Measurements from ENCODE around the gene ROR1. TPM values are rescaled to one million over a fixed set of nuclear protein-coding genes. Genes with fewer than 3 reads are reported as not detected.

ROR1 gene
- polyA plus RNA-seq, 3 donors: 22.6 to 31.2 (median 28.9) TPM

DNA sequence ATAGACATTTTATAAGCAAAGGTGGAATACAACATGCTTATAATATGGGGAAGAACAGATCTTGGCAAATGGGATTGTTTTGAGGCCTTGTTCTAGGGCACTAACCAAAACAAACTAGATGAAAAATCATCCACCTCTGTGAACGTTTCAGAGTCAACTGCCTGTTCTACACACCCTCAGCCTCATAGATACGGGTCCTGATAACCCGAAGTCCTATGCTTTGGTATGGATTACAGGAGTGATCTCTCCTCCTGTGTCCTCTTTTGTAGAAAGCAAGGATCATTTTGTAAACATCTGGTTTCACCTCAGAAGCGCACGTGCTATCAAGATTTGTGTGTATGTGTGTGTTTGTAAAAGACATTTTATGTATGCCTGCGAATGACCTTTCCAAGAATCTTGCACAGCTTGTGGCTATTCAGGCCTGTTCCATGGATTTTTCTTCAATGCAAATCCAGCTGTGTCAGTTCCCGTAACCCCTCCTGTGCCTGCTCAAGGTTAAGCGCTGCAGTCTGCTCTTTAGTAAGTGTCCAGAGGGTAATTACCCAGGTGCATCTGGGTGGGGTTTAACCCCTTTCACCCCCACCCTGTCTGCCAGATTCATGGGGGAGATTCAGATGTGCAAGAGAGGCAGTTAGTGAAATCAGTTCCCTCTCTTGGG lies 132.4 kb downstream of the ROR1 start:
- DNase-seq: no peak

GRCh38 chr1:63907051-63907450 lies 133.2 kb downstream of the ROR1 start:
- DNase-seq: no peak

GRCh38 chr1:63908016-63908415 lies 134.2 kb downstream of the ROR1 start:
- no peak for DNase-seq

DNA sequence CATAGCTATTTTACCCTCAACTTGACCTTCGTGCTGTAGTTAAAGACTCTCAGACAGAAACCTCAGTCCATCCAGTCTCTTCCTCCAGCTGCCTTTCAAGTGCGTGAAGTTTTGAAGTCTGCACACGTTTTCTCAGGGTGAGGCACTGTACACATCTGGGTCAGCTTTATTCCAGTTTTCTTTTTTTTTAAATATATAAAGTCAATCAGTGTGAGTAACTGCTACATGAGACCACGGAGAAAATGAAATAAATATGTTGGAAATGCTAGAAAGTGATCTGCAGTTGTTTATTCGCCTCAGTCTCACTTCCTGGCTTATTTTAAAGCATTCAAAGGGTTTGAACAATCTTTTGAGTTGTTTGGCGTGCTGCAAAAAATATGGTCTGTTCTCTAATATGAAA lies 135.7 kb downstream of the ROR1 start:
- no peak for DNase-seq

GRCh38 chr1:63911049-63911448 lies 137.2 kb downstream of the ROR1 start:
- no peak for DNase-seq

DNA sequence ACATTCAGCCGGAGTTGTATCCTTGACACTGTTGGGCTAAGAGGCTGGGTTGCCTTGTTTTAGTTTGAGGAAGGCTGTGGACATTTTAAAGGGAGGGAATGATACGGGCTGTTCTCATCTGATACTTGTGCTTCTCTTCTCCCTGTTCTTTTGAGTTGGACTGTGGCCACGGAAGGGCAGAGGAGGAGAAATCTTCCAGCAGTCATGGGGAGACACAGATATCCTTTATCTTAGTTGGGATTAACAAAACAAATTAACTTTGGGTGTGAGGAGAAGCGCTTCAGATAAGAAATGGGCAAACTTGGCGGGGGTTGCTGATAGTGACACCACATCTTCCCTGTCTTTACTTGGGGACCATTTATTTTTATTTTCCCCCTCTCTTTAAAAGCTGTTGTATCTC lies 138.8 kb downstream of the ROR1 start:
- DNase-seq: no peak

- DNase-seq: no peak
Measured at GRCh38 chr1:63913533-63913932, 139.7 kb downstream of the ROR1 start.

DNA sequence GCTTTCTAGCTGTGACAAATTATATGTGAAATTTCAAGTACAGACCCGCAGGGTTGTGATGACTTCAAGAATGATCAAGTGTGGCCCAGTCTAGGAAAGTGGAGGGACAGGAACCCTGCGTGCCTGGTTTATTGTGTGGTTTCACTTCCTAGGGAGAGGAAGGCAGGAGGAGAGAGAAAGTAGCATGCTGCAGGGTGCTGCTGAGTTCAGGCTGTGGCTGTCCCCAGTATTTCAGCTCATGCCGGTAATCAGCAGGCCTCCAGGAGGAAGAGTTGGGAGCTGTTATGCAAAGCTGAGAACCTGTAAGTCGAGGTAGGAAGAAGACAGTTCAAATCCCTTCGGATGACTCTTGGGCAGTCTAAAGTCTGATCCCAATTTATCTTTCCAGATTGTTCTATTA lies 140.4 kb downstream of the ROR1 start:
- DNase-seq: no peak

DNA sequence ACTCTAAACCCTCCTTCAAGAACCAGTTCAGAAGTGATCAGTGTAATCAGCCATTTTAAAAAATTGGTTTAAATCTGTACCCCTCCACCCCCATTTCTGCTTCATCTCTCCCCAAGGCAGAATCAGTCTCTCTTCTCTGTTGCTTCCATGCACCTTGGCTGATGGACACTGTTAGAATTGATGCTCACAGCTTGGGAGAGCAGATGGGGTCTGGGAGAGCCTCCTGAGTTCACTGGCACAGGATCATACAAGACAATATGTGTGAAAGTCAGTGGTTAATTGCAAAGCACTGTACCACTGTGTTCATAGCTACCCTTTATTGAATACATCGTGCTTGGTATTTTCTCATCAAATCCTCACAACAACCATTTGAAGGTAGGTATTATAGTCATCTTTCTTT lies 140.9 kb downstream of the ROR1 start:
- no peak for DNase-seq

DNA sequence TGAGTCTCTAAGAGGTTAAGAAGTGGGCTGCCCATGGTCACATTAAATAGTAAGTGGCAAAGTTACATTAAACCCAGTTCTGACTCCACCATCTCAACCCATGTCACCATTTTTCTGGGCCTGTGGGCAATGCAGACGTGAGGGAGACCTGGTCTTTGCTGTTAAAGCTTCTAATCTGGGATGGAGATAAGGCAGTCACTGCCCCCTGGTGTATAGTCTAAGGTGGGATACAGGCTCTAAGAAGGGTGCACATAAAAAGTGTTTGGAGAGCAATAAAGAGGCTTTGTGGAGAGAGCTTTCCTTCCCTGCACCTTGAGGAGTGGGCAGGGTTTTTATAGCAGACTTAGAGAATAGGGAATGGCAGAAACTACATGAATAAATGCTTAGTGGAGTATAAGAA lies 141.3 kb downstream of the ROR1 start:
- DNase-seq: no peak

GRCh38 chr1:63916485-63917360 lies 142.9 kb downstream of the ROR1 start:
- DNase-seq: no peak

GRCh38 chr1:63917571-63918417 lies 144.0 kb downstream of the ROR1 start:
- DNase-seq: no peak

- DNase-seq: no peak
Measured at GRCh38 chr1:63918418-63918945, 144.7 kb downstream of the ROR1 start.

GRCh38 chr1:63920154-63921117 lies 146.6 kb downstream of the ROR1 start:
- DNase-seq: no peak

DNA sequence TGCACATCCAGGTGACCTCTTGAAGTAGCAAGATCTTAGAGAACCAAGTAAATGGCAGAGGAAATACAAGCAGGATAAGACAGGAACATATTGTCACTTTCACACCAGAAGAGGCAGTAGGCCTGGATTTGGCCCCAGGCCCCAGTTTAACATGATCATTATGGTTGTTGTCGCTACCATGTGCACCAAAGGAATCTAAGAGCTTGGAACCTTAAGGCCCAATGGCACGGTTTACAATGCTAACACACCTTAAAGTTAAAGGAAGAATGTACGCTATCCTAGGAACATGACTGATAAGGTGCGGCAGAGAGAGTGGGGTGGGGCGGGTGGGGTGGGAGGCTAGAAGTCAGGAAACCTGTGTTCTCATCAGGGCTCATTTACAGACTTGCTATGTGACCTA lies 147.5 kb downstream of the ROR1 start:
- DNase-seq: no peak

- no peak for DNase-seq
Measured at GRCh38 chr1:63921802-63922201, 148.0 kb downstream of the ROR1 start.

- DNase-seq: no peak
Measured at GRCh38 chr1:63922848-63923247, 149.0 kb downstream of the ROR1 start.

- DNase-seq: no peak
Measured at GRCh38 chr1:63923302-63923701, 149.5 kb downstream of the ROR1 start.

DNA sequence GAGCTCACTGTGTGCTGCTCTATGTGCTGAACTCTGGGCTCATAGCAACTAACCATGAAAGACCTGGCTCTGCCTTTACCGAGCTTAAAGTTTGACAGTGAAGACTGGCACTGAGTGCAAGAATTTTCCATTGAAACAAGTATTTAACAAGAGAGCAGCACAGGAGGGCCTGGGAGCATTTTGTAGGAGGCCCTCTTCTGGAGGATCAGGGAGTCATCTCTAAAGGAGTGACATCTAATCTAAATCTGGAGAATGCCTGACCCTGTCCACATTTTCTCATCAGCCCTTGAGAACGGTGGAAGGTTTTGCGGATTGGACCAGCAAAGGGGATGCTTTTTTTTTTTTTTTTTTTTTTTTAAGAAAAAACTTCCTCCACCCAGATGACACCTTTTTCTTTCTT lies 150.8 kb downstream of the ROR1 start:
- DNase-seq: no peak

GRCh38 chr1:63928186-63929105 lies 154.6 kb downstream of the ROR1 start:
- no peak for DNase-seq
